PFSK-1 (cell line): ENCODE data around the gene RPL37A.

Experiments used
- FOXP2 ChIP-seq: optimal IDR thresholded peaks from 2 replicates; pipeline ENCODE3; 2011; ENCODE audit warnings: borderline replicate concordance, control low read depth, inconsistent platforms; ENCODE audit not compliant: insufficient read depth; ENCODE audit errors: extremely low read length, extremely low read depth
- POLR2AphosphoS5 ChIP-seq: IDR thresholded peaks from 2 replicates; pipeline ENCODE4 v1.6.1; 2012; ENCODE audit warnings: low read depth, mild to moderate bottlenecking, control low read depth, low read length, moderate library complexity
- SIN3A ChIP-seq: IDR thresholded peaks from 2 replicates; pipeline ENCODE4 v1.6.1; 2012; ENCODE audit warnings: mild to moderate bottlenecking, low read length, moderate library complexity, borderline replicate concordance; ENCODE audit not compliant: insufficient read depth
- TAF1 ChIP-seq: IDR thresholded peaks from 2 replicates; pipeline ENCODE4 v1.6.1; 2012; ENCODE audit warnings: low read length, control low read depth, borderline replicate concordance; ENCODE audit not compliant: insufficient read depth
- TF ChIP-seq, protein P1 (sequence below), 2 experiments: IDR thresholded peaks; 2 replicates each; pipeline versions ENCODE4 v1.6.1 to v1.8.0; 2011 to 2012; ENCODE audit warnings: low read depth in 2 of 2, low read length in 2 of 2, control low read depth in 1 of 2, inconsistent platforms in 1 of 2, mild to moderate bottlenecking in 1 of 2, moderate library complexity in 1 of 2; ENCODE audit not compliant: insufficient read depth in 1 of 2

The RPL37A gene

DNA sequence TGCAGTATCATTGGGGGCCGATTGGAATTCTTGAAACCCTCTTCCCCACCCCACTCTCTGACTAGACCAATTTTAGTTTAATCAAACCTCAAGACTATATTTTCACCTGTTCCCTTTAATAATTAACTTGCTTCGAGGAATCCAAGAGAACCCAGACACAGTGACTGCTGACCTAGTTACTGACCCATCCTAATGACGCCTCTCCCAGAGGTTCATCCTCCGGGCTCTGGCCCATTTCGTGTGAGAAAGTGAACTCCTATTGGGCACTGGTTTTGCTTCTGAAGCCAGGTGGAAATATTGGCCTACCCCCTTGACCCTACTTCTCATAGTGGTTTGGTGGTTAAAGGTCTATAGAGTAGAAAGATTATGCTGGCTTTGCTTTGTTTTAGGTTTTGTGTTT is 39.9 kb downstream of the RPL37A start:
- TF ChIP-seq TAF1 (no peak), SIN3A (no peak), POLR2AphosphoS5 (no peak), FOXP2 (no peak)
- TF ChIP-seq, protein P1, sequence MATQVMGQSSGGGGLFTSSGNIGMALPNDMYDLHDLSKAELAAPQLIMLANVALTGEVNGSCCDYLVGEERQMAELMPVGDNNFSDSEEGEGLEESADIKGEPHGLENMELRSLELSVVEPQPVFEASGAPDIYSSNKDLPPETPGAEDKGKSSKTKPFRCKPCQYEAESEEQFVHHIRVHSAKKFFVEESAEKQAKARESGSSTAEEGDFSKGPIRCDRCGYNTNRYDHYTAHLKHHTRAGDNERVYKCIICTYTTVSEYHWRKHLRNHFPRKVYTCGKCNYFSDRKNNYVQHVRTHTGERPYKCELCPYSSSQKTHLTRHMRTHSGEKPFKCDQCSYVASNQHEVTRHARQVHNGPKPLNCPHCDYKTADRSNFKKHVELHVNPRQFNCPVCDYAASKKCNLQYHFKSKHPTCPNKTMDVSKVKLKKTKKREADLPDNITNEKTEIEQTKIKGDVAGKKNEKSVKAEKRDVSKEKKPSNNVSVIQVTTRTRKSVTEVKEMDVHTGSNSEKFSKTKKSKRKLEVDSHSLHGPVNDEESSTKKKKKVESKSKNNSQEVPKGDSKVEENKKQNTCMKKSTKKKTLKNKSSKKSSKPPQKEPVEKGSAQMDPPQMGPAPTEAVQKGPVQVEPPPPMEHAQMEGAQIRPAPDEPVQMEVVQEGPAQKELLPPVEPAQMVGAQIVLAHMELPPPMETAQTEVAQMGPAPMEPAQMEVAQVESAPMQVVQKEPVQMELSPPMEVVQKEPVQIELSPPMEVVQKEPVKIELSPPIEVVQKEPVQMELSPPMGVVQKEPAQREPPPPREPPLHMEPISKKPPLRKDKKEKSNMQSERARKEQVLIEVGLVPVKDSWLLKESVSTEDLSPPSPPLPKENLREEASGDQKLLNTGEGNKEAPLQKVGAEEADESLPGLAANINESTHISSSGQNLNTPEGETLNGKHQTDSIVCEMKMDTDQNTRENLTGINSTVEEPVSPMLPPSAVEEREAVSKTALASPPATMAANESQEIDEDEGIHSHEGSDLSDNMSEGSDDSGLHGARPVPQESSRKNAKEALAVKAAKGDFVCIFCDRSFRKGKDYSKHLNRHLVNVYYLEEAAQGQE (IDR thresholded peaks at IDR 0.05; ENCODE audit: insufficient read depth in 1 of 2, low read depth in 2 of 2, low read length in 2 of 2): no peak

DNA sequence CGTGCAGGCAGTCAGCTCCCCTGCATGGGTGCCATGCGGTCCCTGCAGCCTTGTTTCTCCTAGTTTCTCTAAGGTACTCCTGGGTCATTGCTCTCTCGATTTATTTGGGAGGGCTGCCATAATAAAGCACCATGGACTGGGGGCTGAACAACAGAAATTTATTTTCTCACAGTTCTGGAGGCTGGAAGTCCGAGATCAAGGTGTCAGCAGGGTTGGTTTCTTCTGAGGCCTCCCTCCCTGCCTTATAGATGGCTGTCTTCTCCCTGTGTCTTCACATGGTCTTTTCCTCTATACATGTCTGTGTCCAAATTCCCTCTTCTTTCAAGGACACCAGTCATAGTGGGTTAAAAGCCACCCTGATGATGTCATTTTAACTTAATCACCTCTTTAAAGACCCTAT is 40.5 kb downstream of the RPL37A start:
- TF ChIP-seq FOXP2 (no peak), SIN3A (no peak), TAF1 (no peak), POLR2AphosphoS5 (no peak)
- TF ChIP-seq, protein P1 (IDR thresholded peaks at IDR 0.05; ENCODE audit: insufficient read depth in 1 of 2, low read depth in 2 of 2, low read length in 2 of 2): no peak

DNA sequence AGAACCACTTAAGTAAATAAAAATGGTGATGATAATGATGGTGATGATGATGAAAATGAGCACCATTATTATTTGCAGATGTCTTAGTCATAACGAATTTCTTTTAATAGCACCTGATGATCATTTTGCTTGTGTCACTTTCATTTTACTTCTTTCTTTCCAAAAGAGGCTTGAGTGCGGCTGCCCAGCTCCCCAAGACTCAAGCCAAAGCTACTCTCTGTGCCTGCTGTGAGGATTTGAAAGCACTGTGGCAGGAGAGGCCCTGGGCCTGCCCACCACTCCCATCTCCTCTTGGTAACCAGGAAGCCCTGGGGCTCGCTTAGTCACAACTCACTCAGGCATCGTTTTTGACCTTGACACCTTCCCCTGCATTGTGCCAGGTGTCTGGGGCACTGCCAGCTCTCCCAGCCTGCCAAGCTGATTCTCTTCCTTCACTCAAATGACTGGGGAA is 41.2 kb downstream of the RPL37A start:
- TF ChIP-seq FOXP2: peak; percentile 22
- no peak for TF ChIP-seq POLR2AphosphoS5

DNA sequence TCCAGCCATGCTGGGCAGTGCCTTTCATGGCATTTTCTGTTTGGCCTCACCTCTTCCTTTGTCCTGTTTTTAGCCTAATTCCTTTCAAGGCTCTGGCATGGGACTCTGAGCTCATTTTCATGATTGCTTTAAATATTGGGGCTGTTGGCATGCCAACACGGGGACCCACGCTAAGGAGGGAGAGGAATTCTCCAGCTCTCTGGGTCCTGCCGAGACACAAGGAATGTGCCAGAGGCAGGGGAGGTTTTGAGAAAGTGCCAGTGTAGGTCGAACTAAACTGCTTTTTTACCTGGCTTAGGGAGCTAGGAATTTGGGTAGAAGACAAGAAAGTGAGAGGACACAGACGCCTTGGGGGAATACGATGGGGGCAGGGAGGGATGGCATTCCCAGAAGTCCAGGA is 42.3 kb downstream of the RPL37A start:
- TF ChIP-seq, protein P1 (IDR thresholded peaks at IDR 0.05; ENCODE audit: insufficient read depth in 1 of 2, low read depth in 2 of 2, low read length in 2 of 2): no peak
- TF ChIP-seq TAF1 (no peak), FOXP2 (no peak), SIN3A (no peak), POLR2AphosphoS5 (no peak)

DNA sequence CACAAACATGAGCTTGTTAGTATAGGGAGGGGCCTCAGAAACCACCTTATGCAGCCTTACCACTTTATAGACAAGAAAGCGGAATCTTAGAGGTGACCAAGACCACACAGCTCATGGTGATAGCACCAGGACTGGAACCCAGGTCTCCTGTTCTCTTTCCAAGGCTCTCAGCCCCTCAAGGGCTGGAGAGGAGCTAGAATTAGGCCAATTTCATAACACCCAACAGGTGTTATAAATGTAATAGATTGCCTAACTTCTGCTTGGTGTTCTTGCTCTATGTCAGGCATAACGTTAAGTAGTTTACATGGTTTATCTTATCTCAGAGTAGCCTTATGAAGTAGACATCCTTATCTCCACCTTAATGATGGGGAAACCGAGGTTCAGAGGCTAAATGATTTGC is 42.9 kb downstream of the RPL37A start:
- TF ChIP-seq SIN3A (no peak), FOXP2 (no peak), TAF1 (no peak), POLR2AphosphoS5 (no peak)
- TF ChIP-seq, protein P1 (IDR thresholded peaks at IDR 0.05; ENCODE audit: insufficient read depth in 1 of 2, low read depth in 2 of 2, low read length in 2 of 2): no peak
